ENCODE data around the gene CD3E. TPM values are rescaled to one million over a fixed set of nuclear protein-coding genes. Genes with fewer than 3 reads are reported as not detected.

Gene CD3E
- total RNA-seq (2022; extraction: Qiagen RNA extraction) = not detected in 5 replicates

DNA sequence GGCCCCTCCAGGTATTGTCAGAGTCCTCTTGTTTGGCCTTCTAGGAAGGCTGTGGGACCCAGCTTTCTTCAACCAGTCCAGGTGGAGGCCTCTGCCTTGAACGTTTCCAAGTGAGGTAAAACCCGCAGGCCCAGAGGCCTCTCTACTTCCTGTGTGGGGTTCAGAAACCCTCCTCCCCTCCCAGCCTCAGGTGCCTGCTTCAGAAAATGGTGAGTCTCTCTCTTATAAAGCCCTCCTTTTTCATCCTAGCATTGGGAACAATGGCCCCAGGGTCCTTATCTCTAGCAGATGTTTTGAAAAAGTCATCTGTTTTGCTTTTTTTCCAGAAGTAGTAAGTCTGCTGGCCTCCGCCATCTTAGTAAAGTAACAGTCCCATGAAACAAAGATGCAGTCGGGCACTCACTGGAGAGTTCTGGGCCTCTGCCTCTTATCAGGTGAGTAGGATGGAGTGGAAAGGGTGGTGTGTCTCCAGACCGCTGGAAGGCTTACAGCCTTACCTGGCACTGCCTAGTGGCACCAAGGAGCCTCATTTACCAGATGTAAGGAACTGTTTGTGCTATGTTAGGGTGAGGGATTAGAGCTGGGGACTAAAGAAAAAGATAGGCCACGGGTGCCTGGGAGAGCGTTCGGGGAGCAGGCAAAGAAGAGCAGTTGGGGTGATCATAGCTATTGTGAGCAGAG lies at the start of gene CD3E:
CD3E (plus strand) TSS at position 163 of the 681 bp plus-strand sequence; CDS start at position 386, 223 bp downstream.

DNA sequence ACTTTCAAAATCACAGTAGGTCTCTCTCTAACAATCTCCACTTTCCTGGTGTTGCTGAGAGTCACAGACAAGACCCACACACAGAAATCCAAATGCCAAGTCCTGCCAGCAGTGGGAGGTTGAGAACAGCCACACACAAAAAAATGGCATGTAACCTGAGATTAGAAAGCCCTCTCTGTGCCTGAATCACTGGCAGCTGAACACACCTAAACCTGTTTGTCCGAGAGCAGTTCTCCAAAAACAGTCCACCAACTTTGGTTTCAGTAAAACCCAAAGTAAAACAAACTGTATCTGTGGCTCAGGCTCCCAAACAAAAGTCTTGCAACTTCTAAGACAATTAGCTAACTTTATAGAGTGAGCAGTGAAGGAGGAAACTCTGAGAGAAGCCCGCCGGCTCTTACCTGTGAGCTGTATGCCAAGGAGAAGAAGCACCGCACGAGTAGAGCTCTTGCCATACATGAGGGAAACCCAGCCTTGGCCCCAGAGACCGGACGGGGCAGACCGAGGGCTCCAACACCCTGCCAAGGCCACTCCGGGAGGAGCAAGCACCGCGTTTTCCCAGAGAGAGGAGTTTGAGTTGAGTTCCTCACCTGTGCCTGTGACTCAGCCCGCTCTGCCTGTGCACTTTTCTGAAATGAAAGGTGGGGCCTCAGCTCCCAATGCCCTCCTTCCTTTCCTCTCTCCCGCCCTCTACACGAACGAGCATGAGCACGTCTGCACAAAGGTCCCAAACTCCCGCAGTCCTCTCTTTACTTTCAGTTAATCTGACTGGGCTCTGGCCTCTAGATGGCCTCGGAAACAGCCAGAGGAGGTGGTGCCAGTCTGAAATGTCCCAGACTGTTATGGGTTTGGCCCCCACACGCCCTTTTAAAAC lies 40.6 kb upstream of the CD3E start, which contains the start of gene MPZL2:
MPZL2 (minus strand) TSS at position 603 of the 874 bp plus-strand sequence; CDS start at position 459, 144 bp downstream.

DNA sequence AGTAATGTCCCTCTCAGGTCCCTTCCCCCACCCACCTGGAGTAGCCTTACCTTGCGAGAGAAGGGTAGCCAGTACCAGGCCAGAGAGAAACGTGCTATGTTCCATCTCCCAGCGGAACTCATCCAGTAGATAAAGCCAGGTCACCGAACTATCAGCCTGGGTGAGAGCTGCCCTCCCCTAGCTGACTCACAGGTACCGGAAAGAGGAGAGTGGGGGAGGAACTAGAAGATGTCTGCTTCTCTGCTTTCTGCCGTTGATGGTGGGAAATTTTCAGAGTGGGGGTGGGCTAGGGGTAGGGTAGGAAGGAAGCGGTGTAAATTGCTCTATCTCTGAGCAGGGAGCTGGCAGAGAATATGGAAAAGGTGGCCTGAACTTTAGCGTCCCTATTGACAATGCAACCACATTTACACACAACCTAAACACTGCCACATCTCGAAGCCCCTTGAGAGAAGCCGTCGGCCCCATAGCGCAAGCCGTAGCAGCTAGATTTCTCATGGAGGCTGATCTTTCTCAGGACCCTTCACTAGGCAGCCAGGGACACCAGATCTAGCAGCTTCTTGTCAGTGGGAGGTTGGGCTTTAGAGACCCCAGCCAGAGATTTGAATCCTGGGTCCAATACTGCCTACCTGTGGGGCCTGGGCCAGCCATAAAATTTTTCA lies 38.1 kb downstream of the CD3E start, which contains the start of gene CD3D:
CD3D (minus strand) TSS at position 203 of the 659 bp plus-strand sequence; CDS start at position 105, 98 bp downstream.

DNA sequence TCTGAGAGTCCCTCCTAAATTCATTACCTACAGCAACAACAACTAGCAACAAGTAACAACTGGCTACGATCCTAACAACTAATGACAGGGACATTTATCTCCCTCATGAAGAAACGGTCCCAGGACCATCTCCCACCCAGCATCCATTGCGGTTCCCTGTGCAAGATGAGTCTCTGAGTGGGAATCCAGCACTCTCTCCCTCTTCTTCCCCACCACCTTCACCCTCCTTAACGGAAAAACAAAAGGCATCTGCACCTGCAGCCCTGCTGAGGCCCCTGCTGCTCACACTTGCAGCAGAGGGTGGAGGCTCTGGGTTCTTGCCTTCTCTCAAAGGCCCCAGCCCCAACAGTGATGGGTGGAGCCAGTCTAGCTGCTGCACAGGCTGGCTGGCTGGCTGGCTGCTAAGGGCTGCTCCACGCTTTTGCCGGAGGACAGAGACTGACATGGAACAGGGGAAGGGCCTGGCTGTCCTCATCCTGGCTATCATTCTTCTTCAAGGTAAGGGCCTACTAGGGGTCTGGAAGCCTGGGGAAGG lies 39.5 kb downstream of the CD3E start, which contains the start of gene CD3G:
CD3G (plus strand) TSS at position 364 of the 535 bp plus-strand sequence; CDS start at position 444, 80 bp downstream.

DNA sequence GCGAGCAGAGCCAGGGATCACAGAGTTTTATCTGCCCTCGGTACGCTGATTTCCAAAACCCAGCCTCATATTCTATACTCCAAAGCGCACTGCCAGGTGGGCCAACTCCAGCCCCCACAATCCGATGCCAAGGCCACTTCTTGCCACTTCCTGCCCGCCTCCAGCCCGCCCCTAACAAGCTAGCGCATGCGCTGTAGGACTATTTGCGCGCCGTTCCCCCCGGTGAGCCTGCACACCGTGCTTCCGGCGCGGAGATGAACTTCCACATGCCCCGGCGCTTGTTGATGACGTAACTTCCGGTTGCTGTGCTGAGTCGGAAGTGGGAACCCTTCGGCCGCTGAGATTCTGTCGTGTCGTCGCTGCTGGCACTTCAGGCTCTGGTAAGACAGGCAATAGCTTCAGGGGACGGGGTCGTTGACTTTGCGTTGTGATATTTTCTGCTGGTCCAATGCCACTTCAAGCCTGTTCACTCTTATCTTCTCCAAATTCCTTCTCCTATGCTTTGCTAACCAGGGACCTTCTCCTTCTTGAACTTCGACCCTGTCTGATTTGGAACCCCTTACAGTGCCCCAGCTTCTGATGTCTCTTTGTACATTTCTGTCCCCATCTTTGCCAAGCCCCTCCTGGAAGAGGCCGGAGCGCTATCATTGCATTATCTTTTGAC lies 54.9 kb downstream of the CD3E start, which contains the start of gene UBE4A:
UBE4A (plus strand) TSS at position 306 of the 664 bp plus-strand sequence. CDS start 5,481 bp downstream, outside the sequence.

Other genes starting within 250 kb of the CD3E start
- gene TMPRSS4, start 227.7 kb upstream of the CD3E start, total RNA-seq (2022; extraction: Qiagen RNA extraction) = 0.70 TPM in 1 of 5 replicates, not detected in the others
- 0.04 TPM in 1 of 5 replicates, not detected in the others for gene SMIM35, start 217.8 kb upstream of the CD3E start, total RNA-seq (2022; extraction: Qiagen RNA extraction)
- 0.02 to 0.05 TPM (median 0.03 TPM) in 3 of 5 replicates, not detected in the others for gene SCN4B, start 151.9 kb upstream of the CD3E start, total RNA-seq (2022; extraction: Qiagen RNA extraction)
- gene SCN2B, start 128.1 kb upstream of the CD3E start, total RNA-seq (2022; extraction: Qiagen RNA extraction) = not detected in 5 replicates
- gene JAML, start 79.7 kb upstream of the CD3E start, total RNA-seq (2022; extraction: Qiagen RNA extraction) = not detected in 5 replicates
- 0.13 to 0.41 TPM (median 0.36 TPM) in 5 replicates for gene MPZL3, start 52.4 kb upstream of the CD3E start, total RNA-seq (2022; extraction: Qiagen RNA extraction)
- 0.09 to 0.11 TPM in 2 of 5 replicates, not detected in the others for gene MPZL2, start 40.4 kb upstream of the CD3E start, total RNA-seq (2022; extraction: Qiagen RNA extraction)
- gene CD3D, start 38.0 kb downstream of the CD3E start, total RNA-seq (2022; extraction: Qiagen RNA extraction) = not detected in 5 replicates
- gene CD3G, start 39.6 kb downstream of the CD3E start, total RNA-seq (2022; extraction: Qiagen RNA extraction) = not detected in 5 replicates
- gene UBE4A, start 54.9 kb downstream of the CD3E start, total RNA-seq (2022; extraction: Qiagen RNA extraction) = 8.8 to 10.1 TPM (median 9.4 TPM) in 5 replicates
- gene ATP5MG, start 96.9 kb downstream of the CD3E start, total RNA-seq (2022; extraction: Qiagen RNA extraction) = 164 to 213 TPM (median 196 TPM) in 5 replicates
- 12.0 to 13.9 TPM (median 12.8 TPM) in 5 replicates for gene KMT2A, start 131.8 kb downstream of the CD3E start, total RNA-seq (2022; extraction: Qiagen RNA extraction)
- not detected in 5 replicates for gene TTC36, start 222.7 kb downstream of the CD3E start, total RNA-seq (2022; extraction: Qiagen RNA extraction)
- gene TMEM25, start 226.5 kb downstream of the CD3E start, total RNA-seq (2022; extraction: Qiagen RNA extraction) = 0.09 to 0.56 TPM (median 0.38 TPM) in 5 replicates